C4-2B (cell line): Measurements from ENCODE around the gene EVI5L.

Experiments
- H3K27ac ChIP-seq: fragments of 450-650 bp; 2 replicates; pipeline ENCODE4 v1.5.1; 2017
- CTCF ChIP-seq: fragments of 450-650 bp; conservative IDR thresholded peaks from 2 replicates; pipeline ENCODE4 v1.5.1; 2017; ENCODE audit warnings: mild to moderate bottlenecking
- ZFX ChIP-seq: fragments of 450-650 bp; IDR thresholded peaks from 2 replicates; pipeline ENCODE4 v1.6.1; 2017

Gene EVI5L

GRCh38 chr19:7910321-7911161, 80.5 kb downstream of the EVI5L start:
- H3K27ac ChIP-seq = no peak overlapping the region

GRCh38 chr19:7911508-7912143, 81.6 kb downstream of the EVI5L start:
- TF ChIP-seq ZFX = no peak
- TF ChIP-seq CTCF = no peak
- H3K27ac ChIP-seq = no peak overlapping the region

More at GRCh38 chr19:7910321-7911161, 80.5 kb downstream of the EVI5L start:
- TF ChIP-seq CTCF (no peak), ZFX (no peak)

GRCh38 chr19:7912144-7912696, 82.2 kb downstream of the EVI5L start:
- no peak overlapping the region for H3K27ac ChIP-seq
- TF ChIP-seq CTCF (no peak), ZFX (no peak)

- TF ChIP-seq ZFX = no peak
- no peak overlapping the region for H3K27ac ChIP-seq
These were observed 82.9 kb downstream of the EVI5L start for GRCh38 chr19:7912697-7913564.

GRCh38 chr19:7913652-7914051, 83.6 kb downstream of the EVI5L start:
- TF ChIP-seq ZFX = no peak
- TF ChIP-seq CTCF = no peak
- H3K27ac ChIP-seq = no peak overlapping the region

- H3K27ac ChIP-seq = no peak overlapping the region
- no peak for TF ChIP-seq ZFX
- no peak for TF ChIP-seq CTCF
These were observed 84.1 kb downstream of the EVI5L start for GRCh38 chr19:7914099-7914498.
